GM12864 (cell line): ENCODE data around the gene WDR1.

Experiments used
- DNase-seq: peaks from one replicate; pipeline ENCODE4 v3.0.0-alpha.2; 2011; ENCODE audit warnings: low read depth
- H3K4me3 ChIP-seq: 2 replicates; pipeline ENCODE4 v1.5.1; 2011; ENCODE audit warnings: mild to moderate bottlenecking, low read depth, low read length, control low read depth
- TF ChIP-seq, protein P1 (sequence below): IDR thresholded peaks from 2 replicates; pipeline ENCODE4 v1.5.1; 2011; ENCODE audit warnings: low read depth, mild to moderate bottlenecking, moderate library complexity, low read length, control low read depth, inconsistent platforms; ENCODE audit errors: missing control alignments

Gene WDR1

DNA sequence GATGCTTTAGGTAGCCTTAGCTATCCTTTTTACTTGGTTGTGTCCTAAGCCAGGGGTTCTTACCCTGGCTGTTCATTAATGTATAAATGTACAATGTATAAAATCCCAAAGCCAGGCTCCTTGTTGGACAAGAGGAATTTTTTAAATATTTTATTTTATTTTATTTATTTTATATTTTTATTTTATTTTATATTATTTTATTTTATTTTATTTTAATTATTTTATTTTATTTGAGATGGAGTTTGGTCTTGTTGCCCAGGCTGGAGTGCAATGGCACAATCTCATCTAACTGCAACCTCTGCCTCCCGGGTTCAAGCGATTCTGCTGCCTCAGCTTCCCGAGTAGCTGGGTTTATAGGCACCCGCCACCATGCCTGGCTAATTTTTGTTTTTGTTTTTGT lies 87.2 kb downstream of the WDR1 start:
- no peak overlapping the region for H3K4me3 ChIP-seq
- no peak for DNase-seq
- TF ChIP-seq, protein P1, sequence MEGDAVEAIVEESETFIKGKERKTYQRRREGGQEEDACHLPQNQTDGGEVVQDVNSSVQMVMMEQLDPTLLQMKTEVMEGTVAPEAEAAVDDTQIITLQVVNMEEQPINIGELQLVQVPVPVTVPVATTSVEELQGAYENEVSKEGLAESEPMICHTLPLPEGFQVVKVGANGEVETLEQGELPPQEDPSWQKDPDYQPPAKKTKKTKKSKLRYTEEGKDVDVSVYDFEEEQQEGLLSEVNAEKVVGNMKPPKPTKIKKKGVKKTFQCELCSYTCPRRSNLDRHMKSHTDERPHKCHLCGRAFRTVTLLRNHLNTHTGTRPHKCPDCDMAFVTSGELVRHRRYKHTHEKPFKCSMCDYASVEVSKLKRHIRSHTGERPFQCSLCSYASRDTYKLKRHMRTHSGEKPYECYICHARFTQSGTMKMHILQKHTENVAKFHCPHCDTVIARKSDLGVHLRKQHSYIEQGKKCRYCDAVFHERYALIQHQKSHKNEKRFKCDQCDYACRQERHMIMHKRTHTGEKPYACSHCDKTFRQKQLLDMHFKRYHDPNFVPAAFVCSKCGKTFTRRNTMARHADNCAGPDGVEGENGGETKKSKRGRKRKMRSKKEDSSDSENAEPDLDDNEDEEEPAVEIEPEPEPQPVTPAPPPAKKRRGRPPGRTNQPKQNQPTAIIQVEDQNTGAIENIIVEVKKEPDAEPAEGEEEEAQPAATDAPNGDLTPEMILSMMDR: no peak

DNA sequence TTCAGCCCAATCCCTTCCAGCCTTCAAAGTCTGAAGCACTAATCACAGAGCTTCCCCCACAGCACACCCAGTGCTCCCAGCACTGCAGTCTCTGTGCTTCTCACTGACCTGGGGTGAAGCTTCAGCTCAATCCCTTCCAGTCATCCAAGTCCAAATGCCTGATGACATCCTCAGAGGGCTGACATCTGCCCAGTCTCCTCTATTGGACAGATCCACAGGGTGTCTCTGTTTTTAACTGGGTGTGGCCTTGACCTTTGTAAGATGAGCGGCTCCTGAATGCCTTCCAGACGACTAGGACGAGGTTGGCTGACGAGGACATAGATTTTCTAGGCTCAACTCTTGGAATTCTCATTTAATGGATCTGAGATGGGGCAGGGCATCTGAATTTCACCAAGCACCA lies 87.7 kb downstream of the WDR1 start:
- no peak for DNase-seq

DNA sequence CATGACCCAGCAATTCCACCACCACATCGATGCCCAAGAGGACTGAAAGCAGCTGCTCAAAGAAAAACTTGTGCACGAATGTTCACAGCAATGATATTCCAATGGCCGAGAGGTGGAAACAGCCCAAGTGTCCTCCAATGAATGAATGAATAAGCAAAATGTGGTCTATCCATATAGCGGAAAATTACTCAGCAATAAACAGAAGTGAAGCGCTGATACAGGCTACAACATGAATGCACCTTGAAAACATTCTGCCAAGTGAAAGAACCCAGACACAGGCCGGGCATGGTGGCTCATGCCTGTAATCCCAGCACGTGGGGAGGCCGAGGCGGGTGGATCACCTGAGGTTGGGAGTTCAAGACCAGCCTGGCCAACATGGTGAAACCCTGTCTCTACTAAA lies 90.1 kb downstream of the WDR1 start:
- TF ChIP-seq, protein P1: no peak
- H3K4me3 ChIP-seq: no peak overlapping the region
- no peak for DNase-seq

More for the DNA sequence above, 87.7 kb downstream of the WDR1 start:
- TF ChIP-seq, protein P1: no peak
- no peak overlapping the region for H3K4me3 ChIP-seq

DNA sequence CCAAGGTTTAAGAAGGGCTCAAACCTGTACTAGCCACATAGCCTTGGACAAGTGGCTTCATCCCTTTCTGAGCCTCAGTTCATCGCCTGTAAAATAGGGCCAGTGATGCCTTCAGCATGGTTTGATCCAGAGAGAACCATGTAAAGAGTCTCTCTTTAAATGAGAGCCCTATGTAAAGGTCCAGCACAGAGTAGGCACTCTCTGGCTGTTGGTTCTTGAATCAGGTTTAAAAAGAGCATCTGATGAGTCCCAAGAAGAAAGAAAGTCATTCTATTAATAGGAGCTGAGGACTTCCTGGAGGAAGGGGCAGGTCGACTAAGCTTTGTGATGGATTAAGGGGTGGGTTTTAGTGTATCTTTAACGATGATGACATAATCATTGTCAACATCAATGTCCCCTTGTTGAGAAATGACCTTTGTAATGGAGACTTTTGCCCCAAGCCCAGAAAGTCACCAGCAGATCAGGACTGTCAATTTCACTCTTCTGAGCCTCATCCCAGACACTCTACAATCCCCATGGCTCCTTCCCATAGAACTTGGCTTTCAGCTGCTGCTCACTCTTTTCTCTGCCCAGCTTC lies 91.3 kb downstream of the WDR1 start:
- DNase-seq: no peak
- TF ChIP-seq, protein P1: no peak

More for the DNA sequence above, 91.3 kb downstream of the WDR1 start:
- H3K4me3 ChIP-seq: no peak overlapping the region
